HCT116 (cell line): ENCODE measurements around the gene TMEM132A. TPM values are rescaled to one million over a fixed set of nuclear protein-coding genes. Genes with fewer than 3 reads are reported as not detected.

ENCODE experiments used
- ATAC-seq: fragments of 200-7000 bp; cut with Tn5 transposase; 2 replicates; pipeline ENCODE4 v1.9.1; 2020; ENCODE audit warnings: mild to moderate bottlenecking, moderate library complexity
- BruUV-seq: library from RNA; stranded (reverse); fragments of 400-500 nt; replicated peaks from 2 replicates; lab custom pipeline; 2021; lab: Mats Ljungman, UMichigan
- CTCF ChIA-PET: fragments of 300-600 bp; sonication (Branson Sonifier 250); formaldehyde crosslinking; loops from one replicate; lab custom pipeline; 2021; ENCODE audit warnings: antibody characterized with exemption; lab: Charles Lee
- POLR2A ChIA-PET: fragments of 300-600, 350-600 bp; sonication (Branson Sonifier 250); formaldehyde crosslinking; loops from one replicate; lab custom pipeline; 2021; ENCODE audit warnings: antibody characterized with exemption; lab: Charles Lee
- RAD21 ChIA-PET, 2 experiments: fragments of 300-600 bp; sonication (Branson Sonifier 250); formaldehyde crosslinking; loops; one replicate each; lab custom pipeline; 2023; ENCODE audit warnings: low total read pairs in 2 of 2; ENCODE audit not compliant: uncharacterized antibody in 2 of 2, unreplicated experiment in 2 of 2, low non-redundant PET in 1 of 2; lab: Charles Lee
- DNase-seq: peaks from one replicate; pipeline ENCODE4 v3.0.0-alpha.2; 2010; ENCODE audit warnings: low read depth, low spot score
- H2AFZ ChIP-seq: fragments of 200-600 bp; shearing (Covaris generic), sonication (generic); 2 replicates; pipeline ENCODE4 v1.6.1; 2017; ENCODE audit warnings: low read depth, mixed run types, mixed read lengths, antibody characterized with exemption, low read length; ENCODE audit not compliant: poor library complexity, severe bottlenecking
- H3K27ac ChIP-seq: 2 replicates; pipeline ENCODE4 v1.5.1; 2012; ENCODE audit warnings: low read depth, low read length
- H3K27me3 ChIP-seq: fragments of 200-600 bp; sonication (generic); 2 replicates; pipeline ENCODE4 v1.6.1; 2016; ENCODE audit warnings: mixed run types, low read length, mixed read lengths; ENCODE audit not compliant: insufficient read depth
- H3K36me3 ChIP-seq, 2 experiments: fragments of 200-500 bp in 1 of 2; fragments of 200-600 bp in 1 of 2; sonication (Bioruptor generic) in 1 of 2; sonication (generic) in 1 of 2; 2 replicates each; pipeline versions ENCODE4 v1.5.1 to v1.6.1; 2014 to 2016; ENCODE audit warnings: low read length in 2 of 2, inconsistent platforms in 1 of 2, mixed read lengths in 1 of 2, mixed run types in 1 of 2; ENCODE audit not compliant: insufficient read depth in 2 of 2, control insufficient read depth in 1 of 2
- H3K4me1 ChIP-seq, 2 experiments: fragments of 200-600 bp in 1 of 2; sonication (generic) in 1 of 2; 2 replicates each; pipeline versions ENCODE4 v1.5.1 to v1.6.1; 2012 to 2017; ENCODE audit warnings: low read length in 2 of 2, inconsistent platforms in 1 of 2, mild to moderate bottlenecking in 1 of 2, mixed read lengths in 1 of 2, mixed run types in 1 of 2, moderate library complexity in 1 of 2; ENCODE audit not compliant: insufficient read depth in 2 of 2, control insufficient read depth in 1 of 2
- H3K4me2 ChIP-seq: fragments of 200-600 bp; sonication (generic); 2 replicates; pipeline ENCODE4 v1.6.1; 2017; ENCODE audit warnings: mixed run types, low read length, mixed read lengths
- H3K4me3 ChIP-seq, 2 experiments: fragments of 200-600 bp in 1 of 2; sonication (generic) in 1 of 2; replicated peaks in 1 of 2; 2 replicates each; pipeline ENCODE4 v1.5.1; 2011 to 2016; ENCODE audit warnings: low read length in 2 of 2, control low read depth in 1 of 2, low read depth in 1 of 2, mild to moderate bottlenecking in 1 of 2, mixed read lengths in 1 of 2, mixed run types in 1 of 2
- H3K79me2 ChIP-seq: fragments of 200-600 bp; sonication (generic); 2 replicates; pipeline ENCODE4 v1.6.1; 2017; ENCODE audit warnings: mild to moderate bottlenecking, mixed run types, low read length, moderate library complexity, mixed read lengths; ENCODE audit not compliant: insufficient read depth
- H3K9ac ChIP-seq: fragments of 200-600 bp; sonication (generic); 2 replicates; pipeline ENCODE4 v1.6.1; 2016; ENCODE audit warnings: low read length, mixed read lengths
- H3K9me2 ChIP-seq: fragments of 200-600 bp; sonication (generic), shearing (Covaris generic); 2 replicates; pipeline ENCODE4 v1.6.1; 2017; ENCODE audit warnings: mixed run types, mild to moderate bottlenecking, moderate library complexity; ENCODE audit not compliant: insufficient read depth
- H3K9me3 ChIP-seq, 2 experiments: fragments of 200-500 bp in 1 of 2; fragments of 200-600 bp in 1 of 2; sonication (Bioruptor generic) in 1 of 2; sonication (generic) in 1 of 2; 2 replicates each; pipeline ENCODE4 v1.6.1; 2014 to 2017; ENCODE audit warnings: low read length in 2 of 2, mixed read lengths in 2 of 2, inconsistent platforms in 1 of 2, low read depth in 1 of 2, mild to moderate bottlenecking in 1 of 2, mixed run types in 1 of 2, moderate library complexity in 1 of 2; ENCODE audit not compliant: control insufficient read depth in 1 of 2, insufficient read depth in 1 of 2
- H4K20me1 ChIP-seq: fragments of 200-600 bp; sonication (generic), shearing (Covaris generic); 2 replicates; pipeline ENCODE4 v1.6.1; 2017; ENCODE audit warnings: mixed run types, mild to moderate bottlenecking, moderate library complexity; ENCODE audit not compliant: insufficient read depth
- CEBPB ChIP-seq: IDR thresholded peaks from 2 replicates; pipeline ENCODE4 v1.6.1; 2012; ENCODE audit warnings: low read depth
- CTCF ChIP-seq, 3 experiments: fragments of 200-600 bp in 1 of 3; sonication (generic) in 1 of 3; IDR thresholded peaks in 2 of 3; conservative IDR thresholded peaks in 1 of 3; 2 replicates each; pipeline ENCODE4 v1.5.1; 2012 to 2017; ENCODE audit warnings: low read depth in 2 of 3, low read length in 2 of 3, antibody characterized with exemption in 1 of 3, borderline replicate concordance in 1 of 3, control low read depth in 1 of 3, mild to moderate bottlenecking in 1 of 3, mixed read lengths in 1 of 3, mixed run types in 1 of 3, moderate library complexity in 1 of 3; ENCODE audit not compliant: insufficient read depth in 1 of 3
- EGR1 ChIP-seq: IDR thresholded peaks from 2 replicates; pipeline ENCODE4 v1.6.1; 2012; ENCODE audit warnings: low read depth
- ELF1 ChIP-seq: IDR thresholded peaks from 2 replicates; pipeline ENCODE4 v1.6.1; 2012; ENCODE audit warnings: low read depth, borderline replicate concordance
- EZH2 ChIP-seq: fragments of 200-600 bp; sonication (generic); IDR thresholded peaks from 2 replicates; pipeline ENCODE4 v1.6.1; 2017; ENCODE audit warnings: antibody characterized with exemption, mixed run types
- FOSL1 ChIP-seq: IDR thresholded peaks from 2 replicates; pipeline ENCODE4 v1.6.1; 2012; ENCODE audit warnings: low read depth
- POLR2A ChIP-seq: IDR thresholded peaks from 2 replicates; pipeline ENCODE4 v1.7.0; 2011; ENCODE audit warnings: borderline replicate concordance; ENCODE audit not compliant: insufficient read depth, insufficient read length; ENCODE audit errors: extremely low read depth
- RAD21 ChIP-seq: IDR thresholded peaks from 2 replicates; pipeline ENCODE4 v1.6.1; 2012; ENCODE audit warnings: low read depth, mild to moderate bottlenecking
- SIN3A ChIP-seq: IDR thresholded peaks from 2 replicates; pipeline ENCODE4 v1.6.1; 2012; ENCODE audit warnings: low read depth
- SP1 ChIP-seq: IDR thresholded peaks from 2 replicates; pipeline ENCODE4 v1.6.1; 2012; ENCODE audit warnings: low read depth
- SRF ChIP-seq: IDR thresholded peaks from 2 replicates; pipeline ENCODE4 v1.6.1; 2012; ENCODE audit warnings: low read depth
- ZBTB33 ChIP-seq: IDR thresholded peaks from 2 replicates; pipeline ENCODE4 v1.6.1; 2011; ENCODE audit warnings: mild to moderate bottlenecking, low read length, moderate library complexity; ENCODE audit not compliant: insufficient replicate concordance; ENCODE audit errors: extremely low read depth
- ZNF274 ChIP-seq: fragments of 200-500 bp; sonication (Bioruptor generic); IDR thresholded peaks from 2 replicates; pipeline ENCODE4 v1.6.1; 2014; ENCODE audit warnings: mild to moderate bottlenecking, low read depth, low read length, inconsistent platforms
- intact Hi-C: fragments of 100-400 bp; cut with micrococcal nuclease; formaldehyde crosslinking; loops from 2 replicates; pipeline ENCODE4 v1.10.0; 2022
- total RNA-seq: library from RNA; stranded (reverse); gene quantifications from one replicate; pipeline ENCODE4 v1.2.1, GENCODE V29; 2021; ENCODE audit not compliant: unreplicated experiment
- TF ChIP-seq, protein P1 (sequence below): IDR thresholded peaks from 2 replicates; pipeline ENCODE4 v1.6.1; 2012

TMEM132A gene
- total RNA-seq, 1 experiment from 2014 or later, result 120 TPM

DNA sequence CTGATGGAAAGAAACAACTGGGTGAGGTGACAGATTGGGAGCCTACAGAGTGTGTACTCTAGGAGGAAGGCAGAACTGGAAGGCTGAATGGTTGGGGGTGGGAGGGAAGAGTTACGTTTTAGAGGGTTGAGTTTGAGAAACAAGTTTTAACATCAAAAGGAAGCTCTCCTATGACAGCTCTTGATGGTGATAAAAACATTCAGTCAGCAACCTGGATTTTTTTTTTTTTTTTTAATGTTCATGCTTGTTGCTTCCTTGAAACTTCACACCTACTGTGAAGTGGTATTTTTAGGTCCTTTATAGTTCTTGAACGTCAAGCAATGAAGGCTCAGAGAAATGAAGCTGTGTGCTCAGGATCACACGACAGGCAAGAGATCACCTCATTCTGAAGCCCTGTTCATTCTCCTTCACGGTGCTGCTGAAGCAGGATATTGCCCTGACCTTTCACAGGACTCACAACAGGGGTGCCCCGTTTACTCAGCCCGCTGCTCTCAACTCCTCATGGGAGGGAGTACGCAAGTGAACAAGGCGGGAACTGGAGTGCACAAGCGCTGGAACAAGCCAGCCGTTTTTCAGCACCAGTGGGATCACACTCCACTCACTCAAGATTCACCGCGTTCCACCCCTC is 11.9 kb upstream of the TMEM132A start:
- Histone ChIP-seq H4K20me1 (no peaks in the 10 kb centered on the region), H3K9me2 (no peaks in the 10 kb centered on the region), H3K4me1 (peaks cover 18 to 43% of the 10 kb centered on the region in 2 experiments)
- intact Hi-C loops, result loop anchor here (10.0 kb wide), 1 partner anchor 272 kb away; no protein-coding TSS in a partner anchor
- ATAC-seq, result no peak
- no TSS peak for BruUV-seq
- TF ChIP-seq ZBTB33 (no peak), SRF (no peak), POLR2A (no peak), EZH2 (no peak), SIN3A (no peak), RAD21 (no peak), CTCF (IDR thresholded peaks at IDR 0.05 in 2 of 3, conservative IDR thresholded peaks at IDR 0.05 in 1 of 3; ENCODE audit: borderline replicate concordance in 1 of 3, insufficient read depth in 1 of 3, low read depth in 2 of 3, low read length in 2 of 3) (no peak), CEBPB (no peak), EGR1 (no peak), ZNF274 (no peak), ELF1 (no peak), SP1 (no peak), FOSL1 (no peak)
- TF ChIP-seq, protein P1, sequence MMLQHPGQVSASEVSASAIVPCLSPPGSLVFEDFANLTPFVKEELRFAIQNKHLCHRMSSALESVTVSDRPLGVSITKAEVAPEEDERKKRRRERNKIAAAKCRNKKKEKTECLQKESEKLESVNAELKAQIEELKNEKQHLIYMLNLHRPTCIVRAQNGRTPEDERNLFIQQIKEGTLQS, result no peak
- TF ChIP-seq, all 23 proteins: peak for 0
- POLR2A ChIA-PET, result no interaction called here
- H3K9me3 ChIP-seq, result no peaks in the 10 kb centered on the region
- H3K4me2 ChIP-seq, result no peak overlapping the region
- H3K9ac ChIP-seq, result no peak overlapping the region
- CTCF ChIA-PET, result interaction anchor here (1.6 kb wide), 1 partner anchor 13 kb away, joined by 3 read pairs; no protein-coding TSS in a partner anchor
- H2AFZ ChIP-seq, result no peak overlapping the region
- no peak overlapping the region for H3K4me3 ChIP-seq
- peaks cover 31% of the 10 kb centered on the region for H3K79me2 ChIP-seq
- peaks cover 0 to 3% of the 10 kb centered on the region in 2 experiments; a peak in 1 of 4 replicates for H3K36me3 ChIP-seq
- no peak for DNase-seq
- H3K27me3 ChIP-seq, result no peaks in the 10 kb centered on the region
- H3K27ac ChIP-seq, result no peak overlapping the region
- RAD21 ChIA-PET, result no interaction called here
